ENCODE results near the gene GRK1. TPM values are rescaled to one million over a fixed set of nuclear protein-coding genes. Genes with fewer than 3 reads are reported as not detected.
A peak's percentile ranks its signal among the peaks of the same experiment; 100 is the strongest.

GRK1 gene
- total RNA-seq, 1 donor from 2014 or later = not detected

GRCh38 chr13:113632706-113633484 lies 34.1 kb upstream of the GRK1 start:
- no peak for DNase-seq

DNA sequence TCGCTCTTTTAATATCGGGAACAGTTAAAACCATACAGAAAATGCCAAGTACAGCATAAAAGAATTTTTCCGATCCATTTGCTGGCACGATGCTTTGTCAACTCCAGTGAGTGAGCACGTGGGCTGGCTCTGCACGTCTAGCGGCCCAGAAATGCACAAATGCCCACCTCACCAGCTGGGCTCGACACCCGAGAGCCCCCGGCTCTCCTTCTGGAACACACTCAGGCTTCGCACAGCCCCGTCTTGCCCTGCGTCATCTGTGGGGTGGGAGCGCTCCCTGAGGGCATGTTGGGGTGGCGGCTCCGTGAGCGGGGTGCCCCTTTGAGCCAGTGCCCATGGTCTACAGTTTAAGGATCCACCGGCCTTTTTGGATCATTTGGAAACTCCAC lies 33.5 kb upstream of the GRK1 start:
- no peak for DNase-seq

GRCh38 chr13:113634279-113635047 lies 32.6 kb upstream of the GRK1 start:
- no peak for DNase-seq

DNA sequence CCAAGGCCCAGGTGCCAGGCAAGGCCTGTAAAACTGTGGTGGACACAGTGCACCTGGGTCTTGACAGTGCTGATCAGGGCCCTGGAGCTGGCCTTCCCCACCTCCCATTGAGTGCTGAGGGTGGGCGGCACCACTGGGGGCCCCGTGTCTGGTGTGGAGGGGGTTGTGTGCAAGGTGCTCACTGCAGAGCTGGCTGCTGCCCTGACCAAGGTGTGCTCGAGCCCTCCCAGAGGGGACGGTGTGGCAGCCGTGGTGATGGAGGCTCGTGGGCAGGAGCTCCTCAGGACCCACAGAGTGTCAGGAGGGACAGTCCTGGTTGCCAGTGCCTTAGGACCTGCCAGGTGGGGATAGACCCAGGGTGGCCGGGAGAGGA lies 32.0 kb upstream of the GRK1 start:
- DNase-seq = no peak

DNA sequence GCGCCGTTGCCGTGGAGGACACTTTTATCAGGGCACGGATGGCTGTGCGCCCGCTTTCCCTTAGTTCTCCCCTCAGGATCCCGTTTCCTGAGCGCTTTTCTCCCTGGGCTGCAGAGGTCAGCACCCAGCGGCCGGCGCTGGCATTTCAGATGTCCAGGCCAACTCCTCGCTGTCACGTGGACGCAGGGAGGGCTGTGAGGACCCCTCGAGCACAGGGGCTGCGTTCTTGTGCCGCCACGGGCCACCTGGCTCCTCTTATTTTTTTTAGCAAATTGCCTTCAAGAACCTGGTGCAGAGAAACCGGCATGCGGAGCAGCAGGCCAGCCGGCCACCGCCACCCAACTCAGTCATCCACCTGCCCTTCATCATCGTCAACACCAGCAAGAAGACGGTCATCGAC lies 31.3 kb upstream of the GRK1 start:
- no peak for DNase-seq

DNA sequence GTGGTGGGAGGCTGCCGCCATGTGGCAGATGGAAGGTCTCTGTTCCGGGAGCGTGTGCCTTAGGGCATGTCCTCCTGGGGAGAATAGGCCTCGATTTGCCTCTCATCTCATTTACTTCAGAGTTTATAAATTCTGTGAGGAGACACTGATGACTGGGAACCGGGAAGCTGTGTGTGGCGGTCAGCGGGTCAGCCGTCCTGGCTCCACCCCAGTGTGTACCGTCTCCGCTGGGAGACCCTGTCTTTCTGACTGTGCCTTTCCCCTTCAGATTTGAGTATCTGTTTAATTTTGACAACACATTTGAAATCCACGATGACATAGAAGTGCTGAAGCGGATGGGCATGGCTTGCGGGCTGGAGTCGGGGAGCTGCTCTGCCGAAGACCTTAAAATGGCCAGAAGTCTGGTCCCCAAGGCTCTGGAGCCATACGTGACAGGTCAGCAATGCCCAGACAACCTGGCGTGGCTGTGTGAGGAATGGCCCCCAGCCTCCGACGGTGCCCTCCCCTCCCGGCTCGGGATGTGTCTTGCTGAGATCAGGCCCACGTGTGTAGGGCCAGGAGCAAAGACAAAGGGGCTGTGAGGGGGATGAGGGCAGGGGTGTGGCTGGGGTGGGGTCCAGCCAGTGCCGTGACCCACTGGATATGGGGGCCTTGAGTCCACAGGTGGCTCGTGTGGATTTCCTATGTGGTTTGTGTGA lies 30.6 kb upstream of the GRK1 start:
- DNase-seq = no peak

GRCh38 chr13:113637262-113638160 lies 29.5 kb upstream of the GRK1 start:
- no peak for DNase-seq

DNA sequence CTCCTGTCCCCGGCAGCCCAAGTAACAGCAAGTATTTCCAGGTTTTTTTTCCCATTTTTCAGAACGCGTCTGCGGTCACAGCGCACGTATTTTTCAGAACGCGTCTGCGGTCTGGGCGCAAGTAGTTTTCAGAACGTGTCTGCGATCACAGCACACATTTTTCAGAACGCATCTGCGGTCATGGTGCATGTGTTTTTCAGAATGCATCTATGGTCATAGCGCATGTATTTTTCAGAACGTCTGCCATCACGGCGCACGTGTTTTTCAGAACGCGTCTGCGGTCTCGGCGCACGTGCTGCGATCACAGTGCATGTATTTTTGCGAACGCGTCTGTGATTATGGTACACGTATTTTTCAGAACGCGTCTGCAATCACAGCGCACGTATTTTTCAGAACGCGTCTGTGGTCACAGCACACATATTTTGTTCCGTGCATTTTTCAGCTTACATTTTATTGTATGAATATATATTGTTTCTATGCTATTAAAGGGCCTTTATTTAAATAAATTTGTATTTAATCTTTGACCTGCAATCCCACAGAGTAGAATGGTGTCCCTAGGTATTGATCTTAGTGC lies 28.8 kb upstream of the GRK1 start:
- DNase-seq = no peak

DNA sequence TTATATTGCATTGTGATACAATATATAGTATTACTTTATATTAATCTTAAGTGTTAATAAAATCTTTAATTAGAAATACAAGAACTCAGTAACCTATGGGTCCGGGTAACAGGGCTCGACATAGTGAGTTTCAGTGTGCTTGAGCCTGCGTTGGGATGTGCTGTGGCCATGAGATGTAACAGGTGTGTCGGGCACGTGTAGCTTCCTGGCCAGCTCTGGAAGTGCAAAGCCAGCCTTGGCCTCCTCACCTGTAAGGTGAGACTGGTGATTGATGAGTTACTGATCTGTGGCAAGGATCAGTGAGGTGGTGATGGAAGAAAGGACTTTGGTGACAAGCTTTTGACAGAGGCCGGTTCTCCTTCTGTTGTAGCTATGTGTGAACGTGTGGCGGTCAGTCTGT lies 28.2 kb upstream of the GRK1 start:
- DNase-seq = no peak

GRCh38 chr13:113639616-113640262 lies 27.3 kb upstream of the GRK1 start:
- peak; percentile 49 for DNase-seq

DNA sequence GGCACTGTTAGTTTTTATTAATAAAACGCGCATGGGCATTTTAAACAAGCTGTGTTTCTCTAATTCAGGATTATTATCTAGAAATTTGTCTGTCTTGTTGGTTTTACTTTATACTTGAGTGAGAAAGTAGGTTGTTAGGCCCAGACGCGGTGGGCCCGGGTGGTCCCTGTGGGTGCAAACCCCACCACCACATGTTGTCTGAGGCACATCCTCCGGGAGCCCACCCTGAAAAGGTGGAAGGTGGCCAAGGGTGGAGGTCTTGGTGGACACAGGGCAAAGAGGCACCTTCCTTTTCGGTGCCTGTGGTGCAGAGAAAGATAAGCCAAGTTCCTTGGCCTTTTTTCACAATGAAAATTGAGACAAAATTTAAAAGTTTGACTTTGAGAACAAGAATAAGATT lies 25.6 kb upstream of the GRK1 start:
- DNase-seq = no peak

- no peak for DNase-seq
Measured at GRCh38 chr13:113642563-113642962, 24.5 kb upstream of the GRK1 start.

DNA sequence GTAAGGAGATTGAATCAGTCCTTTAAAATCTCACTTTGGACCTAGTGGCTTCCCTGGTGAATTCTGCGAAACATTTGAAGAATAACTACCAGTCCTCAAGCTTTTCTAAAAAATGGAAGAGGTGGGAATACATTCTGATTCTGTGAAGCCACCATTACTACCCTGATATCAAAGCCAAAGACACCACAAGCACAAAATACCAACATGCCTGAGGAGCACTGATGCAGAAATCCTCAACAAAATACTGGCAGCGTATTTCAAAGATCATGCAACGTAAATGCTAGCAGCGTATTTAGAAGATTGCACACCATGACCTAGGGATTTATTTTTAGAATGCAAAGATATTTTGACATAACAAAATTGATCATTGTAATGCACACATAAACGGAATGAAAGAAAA lies 23.4 kb upstream of the GRK1 start:
- no peak for DNase-seq

- no peak for DNase-seq
Measured at GRCh38 chr13:113644800-113645199, 22.2 kb upstream of the GRK1 start.

GRCh38 chr13:113645329-113645728 lies 21.7 kb upstream of the GRK1 start:
- no peak for DNase-seq

DNA sequence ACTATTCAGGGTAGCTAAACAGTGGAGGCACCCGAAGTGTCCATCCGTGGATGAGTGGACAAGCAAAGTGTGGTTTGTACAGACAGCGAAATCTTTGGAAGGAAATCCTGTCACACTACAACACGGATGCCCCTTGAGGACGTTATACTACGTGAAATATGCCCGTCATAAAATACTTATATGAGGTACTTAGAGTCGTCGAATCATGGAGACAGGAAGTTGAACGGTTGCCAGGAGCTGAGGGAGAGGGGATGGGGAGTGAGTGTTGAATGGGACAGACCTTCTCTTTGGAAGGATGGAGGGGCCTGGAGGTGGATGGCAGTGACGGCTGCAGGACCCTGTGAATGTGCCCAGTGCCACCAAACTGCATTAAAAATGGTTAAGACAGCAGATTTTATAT lies 20.6 kb upstream of the GRK1 start:
- no peak for DNase-seq

GRCh38 chr13:113646921-113647340 lies 20.1 kb upstream of the GRK1 start:
- no peak for DNase-seq

- peak; percentile 15 for DNase-seq
Measured at GRCh38 chr13:113647351-113648215, 19.4 kb upstream of the GRK1 start.

- no peak for DNase-seq
Measured at GRCh38 chr13:113648216-113648610, 18.8 kb upstream of the GRK1 start.

DNA sequence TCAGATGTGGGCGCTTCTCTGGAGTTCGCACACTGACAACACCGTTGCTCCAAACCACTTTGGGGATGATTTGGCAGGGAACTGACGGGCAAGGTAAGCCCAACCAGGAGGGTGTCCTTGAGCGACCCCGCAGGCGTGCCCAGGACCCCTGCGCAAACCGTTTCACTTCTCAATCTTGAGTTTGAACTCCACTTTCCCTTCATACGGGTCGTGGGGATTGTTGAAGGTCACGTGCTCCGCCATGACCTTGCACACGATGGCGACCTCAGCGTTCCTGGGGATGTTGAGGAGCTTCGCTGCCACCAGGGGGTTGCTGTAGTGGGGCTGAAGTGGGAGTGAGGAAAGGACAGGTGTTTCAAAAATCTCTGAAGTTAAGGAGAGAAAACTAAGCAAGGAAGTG lies 17.8 kb upstream of the GRK1 start:
- DNase-seq = no peak

All from skin of body (tissue), 2 donors.